Peyer's patch (tissue), 4 donors: ENCODE data around the gene MEGF9.

Experiments used
- POLR2A ChIP-seq, 2 donors: fragments of 450-650 bp; IDR thresholded peaks; one replicate each; pipeline ENCODE4 v1.5.1; 2017; ENCODE audit warnings: antibody characterized with exemption in 2 of 2, mild to moderate bottlenecking in 2 of 2, moderate library complexity in 2 of 2
- TF ChIP-seq, protein P1 (sequence below), 6 experiments: fragments of 450-650 bp in 4 of 6; fragments of 200-600 bp in 2 of 6; sonication (generic) in 1 of 6; IDR thresholded peaks; one replicate each; pipeline ENCODE4 v1.5.1; 2017 to 2019; ENCODE audit warnings: antibody characterized with exemption in 6 of 6, mild to moderate bottlenecking in 3 of 6, moderate library complexity in 1 of 6

DNA sequence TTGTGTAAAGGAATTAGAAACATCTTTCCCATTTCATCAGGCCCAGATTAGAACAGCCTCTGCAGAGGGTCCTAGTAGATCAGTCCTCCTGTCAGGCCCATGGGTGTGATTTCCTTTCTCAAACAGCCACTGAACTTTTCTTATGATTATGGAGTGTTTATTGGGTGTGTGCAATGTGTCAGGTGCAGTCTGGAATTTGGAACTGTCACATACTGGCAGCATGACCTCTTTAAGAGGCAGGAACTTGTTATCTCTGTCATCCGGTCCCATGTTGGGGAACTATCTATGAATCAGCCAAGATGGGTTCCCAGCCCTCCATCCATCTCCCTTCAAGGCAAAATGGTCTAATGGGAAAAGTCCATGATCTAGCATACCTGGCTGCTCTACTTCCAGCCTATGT, 11.6 kb upstream of the MEGF9 start:
- TF ChIP-seq, protein P1, sequence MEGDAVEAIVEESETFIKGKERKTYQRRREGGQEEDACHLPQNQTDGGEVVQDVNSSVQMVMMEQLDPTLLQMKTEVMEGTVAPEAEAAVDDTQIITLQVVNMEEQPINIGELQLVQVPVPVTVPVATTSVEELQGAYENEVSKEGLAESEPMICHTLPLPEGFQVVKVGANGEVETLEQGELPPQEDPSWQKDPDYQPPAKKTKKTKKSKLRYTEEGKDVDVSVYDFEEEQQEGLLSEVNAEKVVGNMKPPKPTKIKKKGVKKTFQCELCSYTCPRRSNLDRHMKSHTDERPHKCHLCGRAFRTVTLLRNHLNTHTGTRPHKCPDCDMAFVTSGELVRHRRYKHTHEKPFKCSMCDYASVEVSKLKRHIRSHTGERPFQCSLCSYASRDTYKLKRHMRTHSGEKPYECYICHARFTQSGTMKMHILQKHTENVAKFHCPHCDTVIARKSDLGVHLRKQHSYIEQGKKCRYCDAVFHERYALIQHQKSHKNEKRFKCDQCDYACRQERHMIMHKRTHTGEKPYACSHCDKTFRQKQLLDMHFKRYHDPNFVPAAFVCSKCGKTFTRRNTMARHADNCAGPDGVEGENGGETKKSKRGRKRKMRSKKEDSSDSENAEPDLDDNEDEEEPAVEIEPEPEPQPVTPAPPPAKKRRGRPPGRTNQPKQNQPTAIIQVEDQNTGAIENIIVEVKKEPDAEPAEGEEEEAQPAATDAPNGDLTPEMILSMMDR (IDR thresholded peaks at IDR 0.05) = no peak
- TF ChIP-seq POLR2A (IDR thresholded peaks at IDR 0.05) = no peak
